ENCODE data around the gene MTMR11.
A peak's percentile ranks its signal among the peaks of the same experiment; 100 is the strongest.
"Not testable (repeated sequence)": the region's sequence is repeated elsewhere in the genome, so short reads cannot be mapped to it uniquely, and the experiment has no call there.

MTMR11 gene

GRCh38 chr1:149967041-149967440, 30.4 kb upstream of the MTMR11 start:
- TF ChIP-seq, protein P1, sequence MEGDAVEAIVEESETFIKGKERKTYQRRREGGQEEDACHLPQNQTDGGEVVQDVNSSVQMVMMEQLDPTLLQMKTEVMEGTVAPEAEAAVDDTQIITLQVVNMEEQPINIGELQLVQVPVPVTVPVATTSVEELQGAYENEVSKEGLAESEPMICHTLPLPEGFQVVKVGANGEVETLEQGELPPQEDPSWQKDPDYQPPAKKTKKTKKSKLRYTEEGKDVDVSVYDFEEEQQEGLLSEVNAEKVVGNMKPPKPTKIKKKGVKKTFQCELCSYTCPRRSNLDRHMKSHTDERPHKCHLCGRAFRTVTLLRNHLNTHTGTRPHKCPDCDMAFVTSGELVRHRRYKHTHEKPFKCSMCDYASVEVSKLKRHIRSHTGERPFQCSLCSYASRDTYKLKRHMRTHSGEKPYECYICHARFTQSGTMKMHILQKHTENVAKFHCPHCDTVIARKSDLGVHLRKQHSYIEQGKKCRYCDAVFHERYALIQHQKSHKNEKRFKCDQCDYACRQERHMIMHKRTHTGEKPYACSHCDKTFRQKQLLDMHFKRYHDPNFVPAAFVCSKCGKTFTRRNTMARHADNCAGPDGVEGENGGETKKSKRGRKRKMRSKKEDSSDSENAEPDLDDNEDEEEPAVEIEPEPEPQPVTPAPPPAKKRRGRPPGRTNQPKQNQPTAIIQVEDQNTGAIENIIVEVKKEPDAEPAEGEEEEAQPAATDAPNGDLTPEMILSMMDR (conservative IDR thresholded peaks at IDR 0.05): no peak
- H3K27ac ChIP-seq: no peak overlapping the region

DNA sequence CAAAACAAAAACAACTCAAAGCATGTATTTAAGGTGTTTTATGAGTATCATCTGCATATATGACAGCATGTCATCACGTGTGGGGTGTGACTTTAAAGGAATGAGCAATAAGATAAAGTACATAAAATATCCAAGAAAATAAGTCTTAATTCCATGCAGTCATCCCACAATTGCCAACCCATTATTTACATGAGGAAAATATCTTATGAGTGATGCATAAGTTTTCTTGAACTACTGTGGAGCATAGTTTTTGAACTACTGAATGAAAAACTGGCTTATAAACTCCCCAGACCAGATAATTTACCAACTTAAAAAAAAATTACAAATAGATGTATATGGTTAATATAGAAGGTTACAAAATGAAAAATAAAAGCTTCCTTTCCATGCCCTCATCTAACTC, 29.7 kb upstream of the MTMR11 start:
- TF ChIP-seq, protein P1 (conservative IDR thresholded peaks at IDR 0.05): no peak
- H3K27ac ChIP-seq: no peak overlapping the region

- TF ChIP-seq, protein P1 (conservative IDR thresholded peaks at IDR 0.05): no peak
Measured at GRCh38 chr1:149965440-149965839, 28.8 kb upstream of the MTMR11 start.

DNA sequence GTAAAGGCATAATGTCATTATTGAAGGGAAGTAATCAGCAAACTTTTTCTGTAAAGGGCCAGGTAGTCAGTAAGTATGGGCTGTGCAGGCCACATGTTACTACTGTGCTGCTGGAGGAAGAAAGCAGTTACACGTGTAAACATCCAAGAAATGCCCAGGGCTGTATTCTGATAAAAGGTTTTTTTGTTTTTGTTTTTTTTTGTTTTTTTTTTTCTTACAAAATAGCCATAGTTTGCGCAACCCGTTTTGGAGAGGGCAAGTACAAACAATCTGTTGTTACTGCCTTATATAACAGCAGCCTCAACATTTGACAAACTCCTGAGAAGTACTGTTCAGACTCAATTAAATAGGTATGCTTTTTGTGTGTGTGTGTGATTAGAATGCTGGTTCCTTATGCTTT, 26.7 kb upstream of the MTMR11 start:
- H3K27ac ChIP-seq: 0 out of 2 replicates have a peak overlapping the region, but pooled peaks have one; percentile 4
- TF ChIP-seq, protein P1 (conservative IDR thresholded peaks at IDR 0.05): no peak

More at GRCh38 chr1:149965440-149965839, 28.8 kb upstream of the MTMR11 start:
- H3K27ac ChIP-seq: no peak overlapping the region

- peak overlapping the region; percentile 4; the same call in 1 of the 2 replicates for H3K27ac ChIP-seq
Measured at GRCh38 chr1:149962736-149963135, 26.1 kb upstream of the MTMR11 start.

DNA sequence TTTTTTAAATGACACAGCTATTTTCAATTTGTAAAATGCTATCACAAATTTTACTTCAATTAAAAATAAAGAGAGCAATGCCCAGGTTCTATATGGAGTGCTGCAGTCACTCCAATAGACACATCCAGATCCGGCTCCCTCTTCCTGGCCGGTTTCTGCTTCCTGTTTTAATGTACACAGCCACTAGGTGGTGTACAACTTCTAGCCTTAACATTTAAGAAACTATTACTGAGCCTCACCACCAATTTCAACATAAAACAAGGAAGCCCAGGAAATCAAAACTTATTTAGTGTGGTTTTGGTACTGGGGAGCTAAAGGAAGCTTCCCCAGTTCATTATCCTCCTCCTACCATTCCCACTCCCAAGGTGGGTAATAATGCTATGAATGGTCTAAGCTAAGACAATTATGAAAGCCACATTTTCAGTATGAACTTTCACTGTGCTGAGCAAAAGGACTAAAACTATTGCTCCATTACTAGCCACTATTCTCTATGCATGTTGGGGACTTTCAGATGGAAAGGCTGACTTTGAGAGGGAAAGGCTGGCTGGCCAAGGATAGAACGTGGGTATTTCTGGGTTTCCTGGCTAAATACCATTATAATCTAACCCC, 25.5 kb upstream of the MTMR11 start:
- TF ChIP-seq, protein P1 (conservative IDR thresholded peaks at IDR 0.05): peak; percentile 82
- H3K27ac ChIP-seq: peak overlapping the region; percentile 4; the same call in 1 of the 2 replicates

More at GRCh38 chr1:149962736-149963135, 26.1 kb upstream of the MTMR11 start:
- TF ChIP-seq, protein P1 (conservative IDR thresholded peaks at IDR 0.05): no peak

GRCh38 chr1:149957548-149957947, 20.9 kb upstream of the MTMR11 start:
- H3K27ac ChIP-seq: not testable (repeated sequence)

DNA sequence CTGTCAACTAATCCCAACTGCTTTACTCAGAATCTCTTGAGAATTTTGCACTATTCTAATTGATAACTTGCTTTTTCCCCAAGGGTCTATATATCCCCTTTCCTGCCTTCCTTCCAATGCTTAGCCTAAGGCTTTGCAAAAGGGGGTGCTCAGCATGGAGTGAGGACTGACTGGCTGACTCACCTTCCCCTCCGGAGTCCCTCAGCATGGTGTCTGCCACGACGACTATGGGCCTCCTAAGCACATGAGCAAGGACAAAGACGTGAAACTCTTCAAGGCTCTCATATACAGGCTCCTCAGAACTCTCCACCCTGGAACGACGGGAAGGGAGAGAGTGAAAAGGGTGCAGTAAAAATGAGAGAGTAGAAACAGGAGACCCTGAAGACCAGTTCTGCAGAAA, 13.2 kb upstream of the MTMR11 start:
- no peak overlapping the region for H3K27ac ChIP-seq
- TF ChIP-seq, protein P1 (conservative IDR thresholded peaks at IDR 0.05): no peak

All from VCaP (cell line).